IPS-20b (cell line): ENCODE measurements around the gene FIGN.

Experiments
- H3K27ac ChIP-seq: one replicate; pipeline ENCODE4 v1.5.1; 2013; ENCODE audit warnings: low read length
- H3K27me3 ChIP-seq: 2 replicates; pipeline ENCODE4 v1.6.1; 2013; ENCODE audit warnings: mild to moderate bottlenecking, low read length, inconsistent platforms; ENCODE audit not compliant: insufficient read depth
- H3K36me3 ChIP-seq: 2 replicates; pipeline ENCODE4 v1.6.1; 2013; ENCODE audit warnings: low read depth, mild to moderate bottlenecking, inconsistent platforms, low read length, moderate library complexity; ENCODE audit not compliant: insufficient read depth
- H3K4me1 ChIP-seq: 2 replicates; pipeline ENCODE4 v1.6.1; 2013; ENCODE audit warnings: mild to moderate bottlenecking, control low read depth, inconsistent platforms, low read length, moderate library complexity; ENCODE audit not compliant: insufficient read depth
- H3K4me3 ChIP-seq: 2 replicates; pipeline ENCODE4 v1.5.1; 2013; ENCODE audit warnings: mild to moderate bottlenecking, low read length, inconsistent platforms
- H3K9ac ChIP-seq: 2 replicates; pipeline ENCODE4 v1.6.1; 2013; ENCODE audit warnings: low read depth, mild to moderate bottlenecking, inconsistent platforms, low read length, moderate library complexity
- H3K9me3 ChIP-seq: 2 replicates; pipeline ENCODE4 v1.6.1; 2013; ENCODE audit warnings: mild to moderate bottlenecking, low read depth, low read length, inconsistent platforms; ENCODE audit not compliant: insufficient read depth

The FIGN gene

GRCh38 chr2:163657281-163657656, 78.5 kb downstream of the FIGN start:
- no peak overlapping the region for H3K4me3 ChIP-seq
- peaks cover 24% of the 10 kb centered on the region for H3K4me1 ChIP-seq
- H3K27me3 ChIP-seq, result no peaks in the 10 kb centered on the region
- no peak overlapping the region for H3K27ac ChIP-seq
- H3K36me3 ChIP-seq, result no peaks in the 10 kb centered on the region
- H3K9ac ChIP-seq, result no peak overlapping the region
- no peaks in the 10 kb centered on the region for H3K9me3 ChIP-seq

GRCh38 chr2:163656622-163657280, 79.1 kb downstream of the FIGN start:
- no peak overlapping the region for H3K9ac ChIP-seq
- no peaks in the 10 kb centered on the region for H3K27me3 ChIP-seq
- H3K36me3 ChIP-seq, result no peaks in the 10 kb centered on the region
- H3K4me3 ChIP-seq, result no peak overlapping the region
- peaks cover 24% of the 10 kb centered on the region for H3K4me1 ChIP-seq
- no peaks in the 10 kb centered on the region for H3K9me3 ChIP-seq
- H3K27ac ChIP-seq, result no peak overlapping the region

DNA sequence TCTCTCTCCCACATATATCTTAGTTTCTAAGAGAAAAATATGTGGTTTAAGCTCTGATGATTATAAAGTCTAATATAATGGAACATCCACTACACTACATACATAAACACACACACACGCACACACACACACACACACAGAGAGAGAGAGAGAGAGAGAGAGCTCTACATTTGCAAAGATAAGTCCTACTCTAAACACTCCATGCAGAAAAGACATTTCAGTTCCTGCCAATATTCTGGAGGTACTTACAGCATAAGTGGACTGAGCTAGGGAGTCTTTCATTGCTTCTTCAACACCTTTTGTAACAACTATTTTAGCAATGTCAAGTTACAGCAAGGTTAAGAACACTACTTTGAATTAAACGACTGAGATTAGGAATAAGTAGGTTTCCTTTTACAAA, 80.1 kb downstream of the FIGN start:
- Histone ChIP-seq H3K9me3 (no peaks in the 10 kb centered on the region), H3K4me3 (no peak overlapping the region), H3K36me3 (no peaks in the 10 kb centered on the region), H3K9ac (no peak overlapping the region), H3K4me1 (peaks cover 24% of the 10 kb centered on the region), H3K27ac (no peak overlapping the region), H3K27me3 (no peaks in the 10 kb centered on the region)

DNA sequence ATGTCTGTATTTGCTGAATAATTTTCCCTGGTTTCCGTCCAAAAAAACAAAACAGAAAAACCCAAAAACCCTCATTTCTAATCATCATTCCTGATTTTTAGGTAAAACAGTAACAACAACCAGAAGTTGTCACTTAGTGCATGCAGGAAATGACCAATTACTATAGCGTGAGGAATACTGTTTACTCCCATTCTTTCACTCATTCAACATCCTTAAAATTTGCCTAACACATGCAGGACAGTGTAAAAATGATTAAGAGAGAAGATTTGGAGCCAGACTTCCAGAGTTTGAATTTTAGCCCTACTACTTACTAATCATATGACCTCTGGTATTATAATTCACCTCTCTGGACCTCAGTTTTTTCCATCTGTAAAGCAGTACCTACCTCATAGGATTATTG, 83.1 kb downstream of the FIGN start:
- no peak overlapping the region for H3K9ac ChIP-seq

GRCh38 chr2:163649080-163649479, 86.7 kb downstream of the FIGN start:
- Histone ChIP-seq H3K4me3 (no peak overlapping the region), H3K27ac (no peak overlapping the region), H3K4me1 (peaks cover 30% of the 10 kb centered on the region), H3K9me3 (no peaks in the 10 kb centered on the region), H3K27me3 (no peaks in the 10 kb centered on the region), H3K36me3 (no peaks in the 10 kb centered on the region), H3K9ac (no peak overlapping the region)

More for the DNA sequence above, 83.1 kb downstream of the FIGN start:
- Histone ChIP-seq H3K27me3 (no peaks in the 10 kb centered on the region), H3K9me3 (no peaks in the 10 kb centered on the region), H3K4me1 (peaks cover 17% of the 10 kb centered on the region), H3K36me3 (no peaks in the 10 kb centered on the region), H3K4me3 (no peak overlapping the region), H3K27ac (no peak overlapping the region)

GRCh38 chr2:163647300-163647699, 88.5 kb downstream of the FIGN start:
- Histone ChIP-seq H3K27ac (no peak overlapping the region), H3K36me3 (no peaks in the 10 kb centered on the region), H3K9me3 (no peaks in the 10 kb centered on the region), H3K4me1 (peaks cover 28% of the 10 kb centered on the region), H3K9ac (no peak overlapping the region), H3K4me3 (no peak overlapping the region), H3K27me3 (no peaks in the 10 kb centered on the region)

DNA sequence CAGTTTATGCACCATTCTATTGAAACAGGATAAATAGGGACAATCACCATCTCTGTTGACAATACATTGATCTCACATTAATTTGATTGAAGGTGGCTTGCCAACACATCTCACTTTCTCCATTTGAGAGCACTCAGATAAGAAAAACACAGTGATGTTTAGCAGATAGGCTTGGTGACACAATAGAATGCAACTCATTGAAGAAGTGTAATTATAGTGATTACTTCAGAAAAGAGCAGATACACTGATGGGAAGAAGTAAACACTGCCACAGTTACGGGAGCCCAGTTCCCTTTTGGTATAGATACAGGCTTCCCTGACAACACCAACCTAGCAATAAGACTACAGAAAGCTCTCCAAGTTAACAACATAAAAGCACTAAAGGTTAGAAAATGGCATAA, 89.1 kb downstream of the FIGN start:
- Histone ChIP-seq H3K9ac (no peak overlapping the region), H3K4me3 (no peak overlapping the region), H3K36me3 (no peaks in the 10 kb centered on the region), H3K27ac (no peak overlapping the region), H3K9me3 (no peaks in the 10 kb centered on the region), H3K4me1 (peaks cover 31% of the 10 kb centered on the region), H3K27me3 (no peaks in the 10 kb centered on the region)

- Histone ChIP-seq H3K9me3 (no peaks in the 10 kb centered on the region), H3K9ac (no peak overlapping the region), H3K36me3 (no peaks in the 10 kb centered on the region), H3K27ac (no peak overlapping the region), H3K27me3 (no peaks in the 10 kb centered on the region), H3K4me1 (peaks cover 39% of the 10 kb centered on the region), H3K4me3 (no peak overlapping the region)
These were observed 91.6 kb downstream of the FIGN start for GRCh38 chr2:163644238-163644637.

- Histone ChIP-seq H3K27ac (no peak overlapping the region), H3K4me1 (peaks cover 40% of the 10 kb centered on the region), H3K27me3 (no peaks in the 10 kb centered on the region), H3K4me3 (no peak overlapping the region), H3K36me3 (no peaks in the 10 kb centered on the region), H3K9me3 (no peaks in the 10 kb centered on the region), H3K9ac (no peak overlapping the region)
These were observed 93.8 kb downstream of the FIGN start for GRCh38 chr2:163641986-163642385.

DNA sequence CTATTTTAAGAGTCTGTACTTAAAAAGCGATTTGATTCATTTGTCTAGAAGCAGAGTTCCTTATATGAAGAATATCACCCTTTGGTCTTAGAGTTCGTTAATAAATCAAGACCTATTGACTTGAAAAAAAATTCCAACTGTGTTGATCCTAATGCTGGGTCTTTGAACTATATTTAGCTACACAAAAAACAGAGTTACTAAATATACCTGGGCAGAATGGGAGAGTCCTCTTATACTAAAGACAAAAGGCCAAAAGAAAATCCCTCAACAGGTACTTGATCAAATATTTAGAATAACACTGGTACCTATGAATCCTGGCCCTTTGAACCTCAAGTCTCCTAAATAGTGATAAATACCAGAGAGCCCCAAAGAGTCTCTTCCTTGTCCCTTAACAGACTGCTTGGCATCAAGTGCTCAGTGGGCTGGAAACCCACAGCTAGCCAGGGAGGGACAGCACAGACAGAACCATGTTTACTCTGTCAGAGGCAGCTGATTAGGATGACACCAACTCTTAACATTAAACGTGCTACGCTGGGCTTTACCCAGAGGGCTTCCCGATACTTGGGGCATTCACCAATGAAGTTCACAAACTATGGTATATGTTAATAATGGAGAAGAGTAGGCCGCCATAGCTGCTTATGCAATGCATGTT, 95.1 kb downstream of the FIGN start:
- no peak overlapping the region for H3K9ac ChIP-seq
- H3K36me3 ChIP-seq, result no peaks in the 10 kb centered on the region
- no peaks in the 10 kb centered on the region for H3K27me3 ChIP-seq
- H3K4me1 ChIP-seq, result peaks cover 37% of the 10 kb centered on the region
- no peak overlapping the region for H3K4me3 ChIP-seq
- H3K27ac ChIP-seq, result no peak overlapping the region
- no peaks in the 10 kb centered on the region for H3K9me3 ChIP-seq

DNA sequence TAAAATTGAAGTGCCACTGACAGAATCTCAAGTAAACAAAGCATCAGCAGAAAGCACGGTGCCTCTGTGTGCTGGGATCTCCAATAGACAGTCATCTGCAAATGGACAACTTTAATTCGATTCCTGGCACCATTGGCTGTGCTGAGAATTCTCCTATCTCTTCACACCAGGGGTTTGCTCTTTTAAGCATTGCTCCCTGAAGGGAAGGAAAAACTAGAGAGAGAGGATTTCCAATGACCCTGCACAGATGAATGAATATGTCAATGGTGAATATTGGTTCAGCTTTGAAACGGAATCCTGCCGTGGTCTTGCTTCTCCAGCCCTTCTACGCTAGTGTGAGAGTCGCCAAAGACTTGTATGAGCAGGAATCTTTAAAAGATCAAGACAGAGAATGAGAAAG, 97.9 kb downstream of the FIGN start:
- peaks cover 22% of the 10 kb centered on the region for H3K4me1 ChIP-seq
- H3K4me3 ChIP-seq, result no peak overlapping the region
- no peak overlapping the region for H3K27ac ChIP-seq
- no peaks in the 10 kb centered on the region for H3K27me3 ChIP-seq
- H3K36me3 ChIP-seq, result no peaks in the 10 kb centered on the region
- no peaks in the 10 kb centered on the region for H3K9me3 ChIP-seq
- no peak overlapping the region for H3K9ac ChIP-seq

DNA sequence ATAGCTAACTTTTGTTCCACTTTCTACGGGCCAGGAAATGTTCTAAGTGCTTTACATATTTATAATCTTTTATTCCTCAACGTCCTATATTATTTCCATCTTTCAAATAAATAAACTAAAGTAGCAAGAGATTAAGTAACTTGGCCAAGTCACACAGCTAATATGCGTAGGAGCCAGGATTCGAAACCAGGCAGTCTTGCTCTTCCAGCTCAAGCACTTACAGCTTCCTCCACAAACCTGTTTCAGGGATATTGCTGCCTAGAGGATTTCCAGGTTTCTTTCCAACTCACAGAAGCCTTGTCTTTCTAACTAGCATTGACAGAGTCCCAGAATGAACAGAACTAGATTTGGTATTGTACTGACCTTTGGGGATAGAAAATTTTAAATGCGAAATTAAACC, 102.5 kb downstream of the FIGN start:
- no peaks in the 10 kb centered on the region for H3K9me3 ChIP-seq
- no peak overlapping the region for H3K9ac ChIP-seq
- no peaks in the 10 kb centered on the region for H3K27me3 ChIP-seq
- no peak overlapping the region for H3K27ac ChIP-seq
- H3K4me3 ChIP-seq, result no peak overlapping the region
- H3K36me3 ChIP-seq, result no peaks in the 10 kb centered on the region
- peaks cover 8% of the 10 kb centered on the region; the same call in 1 of the 2 replicates for H3K4me1 ChIP-seq
